Central memory CD4-positive, alpha-beta T cell (primary cell): ENCODE data around the gene MFRP.
A peak's percentile ranks its signal among the peaks of the same experiment; 100 is the strongest.

Experiments used
- DNase-seq: peaks from one replicate; pipeline ENCODE4 v3.0.0; 2022

MFRP gene

DNA sequence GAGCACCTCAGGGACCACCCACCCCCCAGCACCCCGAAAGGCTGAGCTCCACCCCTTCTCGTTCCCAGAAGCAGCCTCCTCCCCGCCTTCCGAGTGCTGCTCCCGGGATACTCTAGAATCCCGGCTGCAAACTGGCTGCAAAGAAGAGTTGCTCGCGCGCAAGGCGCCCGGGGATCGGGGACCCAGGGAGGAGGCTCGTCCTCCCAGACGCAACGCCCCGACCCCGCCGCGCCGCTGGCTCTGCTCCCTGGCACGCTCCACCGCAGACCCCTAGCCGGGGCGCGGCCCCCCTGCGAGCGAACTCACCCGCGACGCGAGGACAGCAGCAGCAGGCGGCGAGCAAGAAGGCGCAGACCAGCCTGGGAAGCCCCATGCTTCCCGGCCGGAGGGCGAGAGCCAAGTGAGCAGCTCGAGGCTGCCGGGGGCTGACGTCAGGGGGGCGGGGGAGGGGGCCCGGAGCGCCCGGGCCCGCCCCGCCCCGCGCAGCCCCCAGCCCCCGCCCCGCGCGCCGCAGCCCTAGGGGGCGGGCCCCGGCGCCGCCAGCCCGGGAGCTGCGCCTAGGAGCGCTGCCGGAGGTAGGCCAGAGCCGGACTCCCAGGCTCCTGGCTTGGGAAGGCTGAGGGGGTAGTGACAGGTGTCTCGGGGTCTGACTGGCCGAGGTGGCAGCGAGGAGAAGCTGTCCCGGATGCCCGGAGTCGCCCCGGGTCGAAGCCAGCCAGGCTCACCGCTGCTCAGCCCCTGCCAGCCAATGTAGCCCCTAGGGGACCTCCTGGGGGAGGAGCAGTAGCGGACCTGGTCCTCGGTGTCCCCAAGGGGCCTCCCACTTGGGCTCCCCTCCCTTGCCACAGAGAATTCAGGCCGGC, 29.5 kb downstream of the MFRP start, which contains the start of gene MCAM:
Gene MCAM (minus strand): TSS at position 402 of the 863 bp plus-strand sequence. CDS start 29 bp downstream, at position 373.
- no peak for DNase-seq

DNA sequence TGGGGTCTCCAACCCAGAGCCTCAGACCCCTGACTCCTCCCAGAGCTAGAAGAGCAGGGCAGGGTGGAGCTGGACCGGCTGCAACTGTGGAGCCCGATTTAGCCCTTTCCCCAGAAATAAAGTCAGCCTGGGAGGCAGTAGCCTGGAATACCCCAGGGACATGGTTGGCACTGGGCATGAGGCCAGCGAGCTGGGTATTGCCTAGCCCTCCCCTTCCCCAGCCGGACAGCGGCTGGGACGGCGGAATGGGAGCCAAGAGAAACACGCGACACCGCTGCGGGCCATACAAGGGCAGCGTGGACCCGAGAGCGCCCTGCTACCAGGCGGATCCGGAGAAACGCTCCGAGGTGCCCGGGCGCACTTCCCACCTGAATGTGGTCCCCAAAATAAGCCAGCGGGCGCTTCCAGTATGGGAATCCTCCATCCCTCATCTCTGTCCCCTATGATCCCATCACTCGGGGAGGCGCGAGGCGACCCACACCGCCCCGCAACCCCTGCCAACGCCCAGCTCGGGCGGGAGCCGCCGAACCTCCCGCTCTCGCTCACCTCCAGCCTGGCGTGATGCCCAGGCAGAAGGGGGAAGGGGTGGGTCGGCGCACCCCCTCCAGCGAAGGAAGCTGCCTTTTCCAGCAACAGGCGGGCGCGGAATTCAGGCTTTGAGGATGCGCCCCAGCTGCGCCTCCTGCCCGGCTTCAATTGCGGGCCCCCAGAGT, 30.3 kb downstream of the MFRP start:
- DNase-seq = no peak

DNA sequence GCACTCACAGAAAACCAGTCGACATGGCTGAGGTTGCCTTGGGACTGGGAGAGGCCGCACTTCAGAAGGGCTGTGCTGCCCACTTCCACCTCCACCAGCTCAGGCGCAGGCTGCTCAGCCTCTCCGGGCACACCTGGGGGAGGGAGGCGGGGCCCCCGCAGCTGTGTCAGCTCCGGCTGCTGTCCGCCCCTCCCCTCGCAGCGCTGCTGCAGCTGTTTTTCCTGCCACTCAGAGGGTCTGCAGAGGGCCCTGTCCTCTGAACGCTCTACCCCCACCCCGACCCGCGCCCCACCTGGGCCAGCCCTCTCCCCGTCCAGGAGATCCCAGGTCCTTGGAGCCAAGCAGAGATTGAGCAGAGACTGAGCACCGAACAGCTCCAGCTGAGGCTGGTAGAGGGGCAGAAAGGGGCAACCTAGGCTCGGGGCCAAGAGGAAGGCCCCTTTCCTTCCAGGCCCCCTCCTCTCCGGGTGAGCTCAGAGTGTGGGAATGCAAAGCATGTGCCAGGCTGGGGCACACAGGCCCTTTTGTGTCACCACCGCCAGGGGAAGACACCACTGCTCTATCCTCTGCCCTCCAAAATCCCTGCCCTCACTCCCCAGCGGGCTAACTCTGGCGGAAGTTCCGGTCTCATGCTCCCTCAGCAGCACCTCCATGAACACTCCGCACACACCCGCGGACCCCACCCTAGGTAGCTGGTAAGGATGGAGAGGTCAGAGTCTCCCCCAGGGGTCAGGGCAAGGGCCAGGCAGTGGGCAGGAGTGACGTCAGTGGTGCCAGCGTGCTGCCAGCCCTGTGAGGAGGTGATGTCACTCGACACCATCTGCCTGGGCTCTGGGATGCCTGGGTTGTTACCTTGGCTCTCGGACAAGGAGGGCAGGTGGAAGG, 31.1 kb downstream of the MFRP start:
- DNase-seq = peak; percentile 47

DNA sequence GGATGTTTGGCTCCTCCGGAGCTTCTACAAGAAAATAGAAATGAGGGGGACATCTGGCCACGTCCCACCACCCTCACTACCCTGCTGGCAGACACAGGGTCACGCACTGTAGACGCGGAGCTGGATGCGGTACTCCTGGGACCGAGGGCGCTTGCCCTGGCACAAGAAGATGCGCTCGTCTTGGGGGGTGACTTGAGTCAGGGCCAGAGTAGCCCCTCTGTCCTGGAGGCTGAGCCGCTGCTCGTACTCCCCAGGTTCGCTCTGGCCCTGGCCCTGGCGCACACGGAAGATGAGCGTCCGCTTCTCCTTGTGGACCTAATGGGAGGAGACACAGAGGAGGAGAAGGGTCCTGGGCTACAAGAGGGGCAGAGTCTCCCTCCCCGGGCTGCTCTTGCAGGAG, 31.8 kb downstream of the MFRP start:
- DNase-seq = no peak

DNA sequence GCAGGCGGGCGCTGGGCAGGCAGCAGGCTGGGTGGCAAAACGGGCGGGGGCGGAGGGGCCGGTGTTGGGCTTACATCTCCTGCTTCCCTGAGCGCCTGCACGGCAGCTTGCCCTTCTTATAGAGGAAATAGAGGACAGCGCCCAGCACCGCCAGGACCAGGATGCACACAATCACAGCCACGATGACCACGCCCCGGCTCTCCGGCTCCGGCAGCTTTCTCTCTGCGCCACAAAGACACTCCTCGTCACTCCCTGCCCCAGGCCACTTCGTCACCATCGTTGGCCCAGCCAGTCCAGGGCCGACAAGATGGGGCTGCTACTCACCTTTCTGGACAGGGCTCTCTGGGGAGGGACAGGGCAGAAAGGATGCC, 35.8 kb downstream of the MFRP start:
- no peak for DNase-seq

DNA sequence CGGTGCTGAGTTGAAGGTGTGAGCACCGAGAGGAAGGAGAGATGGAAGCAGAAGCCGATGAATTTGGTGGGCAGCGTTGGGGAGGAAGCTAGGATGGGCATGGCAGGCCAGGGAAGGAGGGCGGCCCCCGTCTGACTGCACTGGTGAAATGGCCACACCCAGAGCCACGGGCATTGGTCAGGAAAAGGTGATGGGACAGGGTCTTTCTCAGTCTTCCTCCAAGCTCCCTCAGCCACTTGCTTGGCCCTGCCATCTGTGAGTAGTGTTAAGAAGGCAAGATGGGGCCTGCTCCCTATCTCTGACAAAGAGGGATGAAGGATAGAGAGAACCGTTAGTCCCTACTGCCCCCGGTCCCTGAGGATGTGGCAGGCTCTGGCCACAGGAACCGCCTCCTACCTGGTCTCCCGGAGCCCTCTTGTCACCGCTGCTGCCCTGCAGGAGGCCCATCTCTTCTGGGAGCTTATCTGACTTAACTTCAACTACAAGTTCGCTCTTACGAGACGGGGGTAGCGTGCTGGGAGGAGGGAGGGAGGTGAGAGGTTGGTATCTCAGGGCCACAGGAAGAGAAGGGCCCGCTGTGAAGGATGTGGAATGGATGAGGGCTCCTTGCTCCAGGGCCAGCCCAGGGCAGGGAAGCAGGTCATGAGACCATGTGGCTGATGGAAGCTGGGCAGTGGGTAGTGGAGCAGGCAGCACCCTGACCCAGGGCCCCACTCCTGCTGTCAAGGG, 36.4 kb downstream of the MFRP start:
- no peak for DNase-seq

- DNase-seq = no peak
Measured at GRCh38 chr11:119309411-119309810, 37.1 kb downstream of the MFRP start.

DNA sequence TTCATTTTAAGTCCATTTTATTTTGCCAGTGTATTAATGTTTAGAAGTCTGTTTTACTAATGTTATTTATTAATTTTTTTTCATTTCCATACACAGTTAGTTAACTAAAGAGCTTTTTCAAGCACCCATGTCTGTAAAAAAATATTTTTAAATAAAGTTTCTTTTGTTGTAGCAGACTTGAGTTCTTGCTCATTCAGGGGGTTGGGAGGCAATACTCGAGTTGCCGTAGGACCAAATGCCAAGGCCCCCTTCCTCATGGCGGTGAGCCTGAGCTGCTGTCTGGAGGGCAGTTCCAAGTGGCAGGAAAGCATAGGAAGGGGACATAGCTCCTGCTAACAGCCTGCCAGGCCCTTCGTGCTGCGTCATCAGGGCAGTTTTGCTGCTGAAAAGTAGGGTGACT, 38.5 kb downstream of the MFRP start:
- no peak for DNase-seq

- no peak for DNase-seq
Measured at GRCh38 chr11:119307219-119307618, 39.3 kb downstream of the MFRP start.

GRCh38 chr11:119306373-119306890, 40.1 kb downstream of the MFRP start:
- DNase-seq = peak; percentile 44

- DNase-seq = no peak
Measured at GRCh38 chr11:119305556-119306372, 40.7 kb downstream of the MFRP start.

DNA sequence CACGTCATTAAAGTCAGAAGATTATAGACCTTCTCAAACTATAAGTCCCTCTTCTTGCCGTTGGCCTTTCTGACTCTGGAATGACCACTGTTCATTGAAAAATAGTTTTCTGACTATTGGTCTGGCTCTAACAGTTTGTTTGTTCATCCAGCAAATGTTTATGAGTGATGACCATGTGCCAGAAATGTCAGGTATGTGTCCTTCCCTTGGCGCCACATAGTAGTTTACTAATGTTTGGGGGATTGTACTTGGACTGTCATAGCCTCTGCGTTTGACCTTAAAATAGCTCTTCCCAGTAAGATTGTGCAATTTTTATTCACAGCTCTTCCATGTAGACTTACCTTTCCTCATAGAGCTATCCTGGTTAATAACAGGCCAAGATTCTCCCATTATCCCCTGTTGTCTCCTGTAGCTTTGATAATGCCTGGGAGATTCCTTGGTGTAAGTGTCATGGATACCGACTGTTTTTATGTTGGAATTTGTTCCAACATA, 43.2 kb downstream of the MFRP start:
- no peak for DNase-seq

DNA sequence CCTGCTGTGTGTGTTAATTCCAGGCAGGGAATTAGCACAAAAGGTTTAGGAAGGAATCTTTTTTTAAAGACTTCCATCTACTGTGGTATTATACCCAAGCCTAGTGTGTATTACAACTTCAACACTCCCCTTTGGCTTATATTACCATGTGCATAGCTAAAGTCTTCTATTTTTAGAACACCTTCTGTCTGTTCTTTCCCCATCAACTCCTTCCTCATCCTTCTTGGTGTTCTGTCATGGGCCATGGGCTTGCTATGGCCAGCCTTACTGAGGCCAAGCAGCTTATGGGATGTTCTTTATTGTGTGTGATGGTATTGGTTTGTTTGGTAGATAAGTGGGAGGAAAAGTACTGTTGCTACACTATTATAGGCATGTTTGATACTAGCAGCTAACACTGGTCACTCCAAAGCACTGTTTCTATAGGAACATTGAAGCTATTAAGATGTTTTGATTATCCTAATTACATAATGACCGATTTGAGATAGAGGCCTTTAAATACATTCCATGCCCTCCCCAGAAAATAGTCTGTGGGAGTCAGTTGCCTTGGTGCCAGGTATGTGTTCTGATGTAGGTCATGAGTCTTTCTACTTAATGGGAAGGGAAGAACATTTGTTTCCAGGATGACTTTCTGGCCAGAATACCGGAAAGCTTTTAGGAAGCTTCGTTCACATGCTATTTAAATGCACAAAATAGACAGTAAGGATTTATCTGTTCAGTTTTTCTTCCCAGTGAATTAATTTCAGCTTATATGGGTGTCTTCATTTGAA, 46.1 kb downstream of the MFRP start:
- no peak for DNase-seq

GRCh38 chr11:119299416-119299815, 47.1 kb downstream of the MFRP start:
- DNase-seq = no peak

GRCh38 chr11:119298726-119299125, 47.8 kb downstream of the MFRP start:
- DNase-seq = no peak

DNA sequence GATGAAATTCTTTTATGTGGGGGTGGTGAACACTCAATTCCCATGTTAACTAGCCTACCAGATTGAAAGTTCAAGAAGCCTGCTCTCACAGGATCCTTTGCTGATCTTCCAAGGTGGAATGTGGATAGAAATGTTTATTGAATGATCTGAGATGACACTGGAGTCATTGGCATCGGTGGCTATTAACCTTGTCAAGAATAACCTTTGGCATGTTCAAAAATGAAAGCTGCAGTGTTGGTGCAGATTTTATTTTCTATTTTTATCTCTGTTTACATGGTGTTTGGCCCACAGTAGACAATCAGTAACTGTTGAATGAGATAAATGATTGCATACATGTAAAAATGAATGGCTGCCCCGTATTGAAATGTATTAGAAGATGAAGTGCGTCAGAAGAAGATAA, 48.6 kb downstream of the MFRP start:
- DNase-seq = no peak

GRCh38 chr11:119295178-119295577, 51.3 kb downstream of the MFRP start:
- no peak for DNase-seq

GRCh38 chr11:119293461-119293860, 53.0 kb downstream of the MFRP start:
- no peak for DNase-seq

GRCh38 chr11:119290894-119291497, 55.5 kb downstream of the MFRP start:
- DNase-seq = no peak
